HEK293 (cell line): ENCODE results near the gene IRS1.

Source experiments
- CTCF ChIA-PET: fragments of 350-600 bp; formaldehyde crosslinking; extraction: SDS; loops from one replicate; lab custom pipeline; 2021; ENCODE audit warnings: antibody characterized with exemption; lab: Yijun Ruan, JAX
- POLR2A ChIA-PET: fragments of 300-600 bp; formaldehyde crosslinking; extraction: SDS; loops from one replicate; lab custom pipeline; 2020; ENCODE audit warnings: antibody characterized with exemption, inconsistent platforms; lab: Yijun Ruan, JAX
- H3K27ac ChIP-seq: fragments of 200-500 bp; sonication (Bioruptor generic); 2 replicates; pipeline ENCODE4 v1.5.1; 2014; ENCODE audit warnings: low read depth, low read length, control low read depth, inconsistent platforms; ENCODE audit errors: extremely low read depth
- H3K36me3 ChIP-seq, 2 experiments: fragments of 200-500 bp in 1 of 2; sonication (Bioruptor generic) in 1 of 2; 1 replicate in 1 of 2; 2 replicates in 1 of 2; pipeline ENCODE4 v1.5.1; 2014 to 2017; ENCODE audit warnings: inconsistent platforms in 2 of 2, low read length in 2 of 2; ENCODE audit not compliant: control insufficient read depth in 2 of 2, insufficient read depth in 1 of 2
- H3K4me1 ChIP-seq: fragments of 200-500 bp; sonication (Bioruptor generic); 2 replicates; pipeline ENCODE4 v1.5.1; 2014; ENCODE audit warnings: mild to moderate bottlenecking, low read length, inconsistent platforms; ENCODE audit not compliant: control insufficient read depth, insufficient read depth
- H3K4me3 ChIP-seq: 2 replicates; pipeline ENCODE4 v1.5.1; 2011; ENCODE audit warnings: low read depth, mild to moderate bottlenecking, control low read depth, low read length, moderate library complexity
- H3K9me3 ChIP-seq: fragments of 200-500 bp; sonication (Bioruptor generic); 2 replicates; pipeline ENCODE4 v1.5.1; 2014; ENCODE audit warnings: low read depth, low read length, inconsistent platforms; ENCODE audit not compliant: control insufficient read depth, insufficient read depth
- GFI1B ChIP-seq: fragments of 450-650 bp; formaldehyde crosslinking; IDR thresholded peaks from 2 replicates; pipeline ENCODE4 v1.5.1; 2016; ENCODE audit warnings: missing biosample characterization, missing genetic modification characterization
- GLIS2 ChIP-seq: fragments of 450-650 bp; formaldehyde crosslinking; IDR thresholded peaks from 2 replicates; pipeline ENCODE4 v1.5.1; 2016; ENCODE audit warnings: missing biosample characterization, missing genetic modification characterization
- MEIS1 ChIP-seq: sonication (generic); formaldehyde crosslinking; IDR thresholded peaks from 2 replicates; pipeline ENCODE4 v1.8.1; 2022; ENCODE audit warnings: missing genetic modification reagents, mild to moderate bottlenecking, borderline replicate concordance
- PRDM10 ChIP-seq: fragments of 450-650 bp; formaldehyde crosslinking; IDR thresholded peaks from 2 replicates; pipeline ENCODE4 v1.5.1; 2016; ENCODE audit warnings: missing biosample characterization, missing genetic modification characterization
- SP7 ChIP-seq: fragments of 450-650 bp; formaldehyde crosslinking; IDR thresholded peaks from 2 replicates; pipeline ENCODE4 v1.5.1; 2016; ENCODE audit warnings: missing biosample characterization, missing genetic modification characterization
- ZBTB10 ChIP-seq: fragments of 450-650 bp; formaldehyde crosslinking; IDR thresholded peaks from 2 replicates; pipeline ENCODE4 v1.5.1; 2016; ENCODE audit warnings: missing biosample characterization, missing genetic modification characterization
- ZNF10 ChIP-seq: fragments of 450-650 bp; formaldehyde crosslinking; IDR thresholded peaks from 2 replicates; pipeline ENCODE4 v1.5.1; 2017; ENCODE audit warnings: missing biosample characterization, missing genetic modification characterization
- ZNF174 ChIP-seq: fragments of 450-650 bp; formaldehyde crosslinking; IDR thresholded peaks from 2 replicates; pipeline ENCODE4 v1.5.0; 2017; ENCODE audit warnings: missing biosample characterization, mild to moderate bottlenecking, missing genetic modification characterization
- ZNF19 ChIP-seq: fragments of 450-650 bp; formaldehyde crosslinking; IDR thresholded peaks from 2 replicates; pipeline ENCODE4; 2016; ENCODE audit warnings: missing biosample characterization, missing genetic modification characterization, low read depth
- ZNF2 ChIP-seq: fragments of 450-650 bp; formaldehyde crosslinking; IDR thresholded peaks from 2 replicates; pipeline ENCODE4 v1.5.1; 2016; ENCODE audit warnings: missing biosample characterization, missing genetic modification characterization
- ZNF214 ChIP-seq: fragments of 450-650 bp; formaldehyde crosslinking; IDR thresholded peaks from 2 replicates; pipeline ENCODE4 v1.5.1; 2017; ENCODE audit warnings: missing biosample characterization, mild to moderate bottlenecking, missing genetic modification characterization, borderline replicate concordance
- ZNF280D ChIP-seq: fragments of 450-650 bp; formaldehyde crosslinking; IDR thresholded peaks from 2 replicates; pipeline ENCODE4 v1.5.1; 2016; ENCODE audit warnings: missing biosample characterization, missing genetic modification characterization
- ZNF311 ChIP-seq: fragments of 450-650 bp; formaldehyde crosslinking; IDR thresholded peaks from 2 replicates; pipeline ENCODE4 v1.5.1; 2017; ENCODE audit warnings: missing biosample characterization, missing genetic modification characterization, borderline replicate concordance
- ZNF394 ChIP-seq: fragments of 450-650 bp; formaldehyde crosslinking; IDR thresholded peaks from 2 replicates; pipeline ENCODE4 v1.5.1; 2016; ENCODE audit warnings: missing biosample characterization, missing genetic modification characterization, mild to moderate bottlenecking, moderate library complexity, borderline replicate concordance
- ZNF580 ChIP-seq: fragments of 450-650 bp; formaldehyde crosslinking; IDR thresholded peaks from 2 replicates; pipeline ENCODE4 v1.5.1; 2016; ENCODE audit warnings: missing biosample characterization, missing genetic modification characterization
- ZNF777 ChIP-seq: fragments of 450-650 bp; formaldehyde crosslinking; IDR thresholded peaks from 2 replicates; pipeline ENCODE4 v1.5.1; 2017; ENCODE audit warnings: missing biosample characterization, missing genetic modification characterization, borderline replicate concordance
- TF ChIP-seq, protein P1 (sequence below): fragments of 450-650 bp; formaldehyde crosslinking; IDR thresholded peaks from 2 replicates; pipeline ENCODE4 v1.5.1; 2016; ENCODE audit warnings: missing biosample characterization, missing genetic modification characterization

The IRS1 gene

GRCh38 chr2:226791056-226791486 lies 8.5 kb downstream of the IRS1 start (continued):
- no peak for TF ChIP-seq ZNF280D (tag by site-specific recombination)

DNA sequence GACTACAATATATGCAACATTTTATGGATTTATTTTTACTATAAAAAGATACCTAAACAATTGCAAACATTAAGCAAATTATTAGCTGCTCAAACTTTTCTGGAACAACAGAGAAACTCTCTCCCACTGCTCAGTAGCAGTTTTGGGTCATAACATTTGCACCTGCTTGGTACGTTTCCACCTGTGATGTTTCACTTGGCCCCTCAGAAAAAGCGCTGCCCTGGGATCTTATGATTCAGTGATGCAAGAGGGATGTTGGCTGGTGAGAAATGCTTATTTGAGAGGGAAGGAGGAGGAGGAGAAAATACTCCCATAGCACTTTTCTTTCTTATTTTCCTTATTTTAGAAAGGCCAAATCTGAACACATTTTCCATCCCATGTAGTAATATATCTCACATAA lies 9.2 kb downstream of the IRS1 start:
- POLR2A ChIA-PET: interaction anchor here (0.9 kb wide), 1 partner anchor 9 kb away, joined by 6 read pairs; the partner anchor contains the start of gene IRS1
- H3K4me1 ChIP-seq: peaks cover 19% of the 10 kb centered on the region
- H3K9me3 ChIP-seq: no peaks in the 10 kb centered on the region
- H3K27ac ChIP-seq: no peak overlapping the region
- H3K36me3 ChIP-seq: peaks cover 0 to 3% of the 10 kb centered on the region in 2 experiments; a peak in 1 of 3 replicates
- TF ChIP-seq PRDM10 (tag by site-specific recombination) (peak; percentile 25; the same call in 1 of the 2 replicates), ZNF10 (tag by site-specific recombination) (no peak)
- CTCF ChIA-PET: interaction anchor here (1.0 kb wide), 1 partner anchor 12 kb away, joined by 4 read pairs; no protein-coding TSS in a partner anchor
- no peak overlapping the region for H3K4me3 ChIP-seq

GRCh38 chr2:226790011-226790410 lies 9.6 kb downstream of the IRS1 start:
- H3K4me3 ChIP-seq: no peak overlapping the region
- no peak overlapping the region for H3K27ac ChIP-seq
- H3K4me1 ChIP-seq: peaks cover 15% of the 10 kb centered on the region
- ChIA-PET CTCF (interaction anchor here (0.8 to 1.0 kb wide), 2 partner anchors 12 to 102 kb away, joined by 3 to 4 read pairs; no protein-coding TSS in a partner anchor), POLR2A (interaction anchor here (0.9 kb wide), 1 partner anchor 9 kb away, joined by 6 read pairs; the partner anchor contains the start of gene IRS1)
- no peaks in the 10 kb centered on the region; a peak in 1 of 3 replicates for H3K36me3 ChIP-seq
- H3K9me3 ChIP-seq: no peaks in the 10 kb centered on the region
- TF ChIP-seq ZNF174 (tag by site-specific recombination) (no peak), MEIS1 (CRISPR knock-in tag) (no peak), SP7 (tag by site-specific recombination) (no peak), ZNF280D (tag by site-specific recombination) (no peak), GFI1B (tag by site-specific recombination) (no peak), ZBTB10 (no peak), ZNF311 (no peak), ZNF777 (tag by site-specific recombination) (no peak), ZNF214 (no peak), ZNF19 (tag by site-specific recombination) (no peak), ZNF580 (no peak), GLIS2 (no peak), ZNF2 (tag by site-specific recombination) (no peak), ZNF394 (no peak)
- TF ChIP-seq, protein P1, sequence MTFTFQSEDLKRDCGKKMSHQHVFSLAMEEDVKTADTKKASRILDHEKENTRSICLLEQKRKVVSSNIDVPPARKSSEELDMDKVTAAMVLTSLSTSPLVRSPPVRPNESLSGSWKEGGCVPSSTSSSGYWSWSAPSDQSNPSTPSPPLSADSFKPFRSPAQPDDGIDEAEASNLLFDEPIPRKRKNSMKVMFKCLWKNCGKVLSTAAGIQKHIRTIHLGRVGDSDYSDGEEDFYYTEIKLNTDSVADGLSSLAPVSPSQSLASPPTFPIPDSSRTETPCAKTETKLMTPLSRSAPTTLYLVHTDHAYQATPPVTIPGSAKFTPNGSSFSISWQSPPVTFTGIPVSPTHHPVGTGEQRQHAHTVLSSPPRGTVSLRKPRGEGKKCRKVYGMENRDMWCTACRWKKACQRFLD (tag by site-specific recombination): no peak
